Transverse colon (tissue), 3 donors: ENCODE results near the gene LRP11.

ENCODE experiments used
- EP300 ChIP-seq: sonication (generic); formaldehyde crosslinking; IDR thresholded peaks from one replicate; pipeline ENCODE4 v1.6.1; 2017; ENCODE audit warnings: antibody characterized with exemption, low read depth
- POLR2A ChIP-seq: fragments of 450-650 bp; IDR thresholded peaks from one replicate; pipeline ENCODE4 v1.6.1; 2016; ENCODE audit warnings: antibody characterized with exemption, mild to moderate bottlenecking, moderate library complexity
- TF ChIP-seq, protein P1 (sequence below), 5 experiments: fragments of 200-600 bp in 3 of 5; fragments of 450-650 bp in 2 of 5; sonication (generic) in 3 of 5; IDR thresholded peaks; 1 replicate in 2 of 5; 2 replicates in 3 of 5; pipeline ENCODE4 v1.5.1; 2016 to 2017; ENCODE audit warnings: antibody characterized with exemption in 5 of 5, inconsistent platforms in 3 of 5, mild to moderate bottlenecking in 2 of 5, moderate library complexity in 1 of 5

DNA sequence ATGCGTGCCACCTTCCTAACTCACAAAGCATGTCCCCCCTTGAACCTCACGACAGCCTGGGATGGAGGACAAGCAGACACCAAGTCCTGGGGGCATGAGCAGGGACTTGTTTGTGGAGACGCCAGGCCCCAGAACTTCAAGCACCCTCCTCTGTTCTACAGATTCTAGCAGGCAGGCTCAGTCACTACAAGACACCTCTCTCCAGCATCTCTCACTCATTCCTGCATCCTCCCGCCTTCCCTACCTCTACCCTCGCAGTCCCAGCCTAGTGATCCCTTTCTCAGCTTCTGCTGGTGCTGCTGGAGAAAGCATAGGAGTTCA is 3.7 kb downstream of the LRP11 start:
- no peak for TF ChIP-seq EP300
- TF ChIP-seq POLR2A = no peak
- TF ChIP-seq, protein P1, sequence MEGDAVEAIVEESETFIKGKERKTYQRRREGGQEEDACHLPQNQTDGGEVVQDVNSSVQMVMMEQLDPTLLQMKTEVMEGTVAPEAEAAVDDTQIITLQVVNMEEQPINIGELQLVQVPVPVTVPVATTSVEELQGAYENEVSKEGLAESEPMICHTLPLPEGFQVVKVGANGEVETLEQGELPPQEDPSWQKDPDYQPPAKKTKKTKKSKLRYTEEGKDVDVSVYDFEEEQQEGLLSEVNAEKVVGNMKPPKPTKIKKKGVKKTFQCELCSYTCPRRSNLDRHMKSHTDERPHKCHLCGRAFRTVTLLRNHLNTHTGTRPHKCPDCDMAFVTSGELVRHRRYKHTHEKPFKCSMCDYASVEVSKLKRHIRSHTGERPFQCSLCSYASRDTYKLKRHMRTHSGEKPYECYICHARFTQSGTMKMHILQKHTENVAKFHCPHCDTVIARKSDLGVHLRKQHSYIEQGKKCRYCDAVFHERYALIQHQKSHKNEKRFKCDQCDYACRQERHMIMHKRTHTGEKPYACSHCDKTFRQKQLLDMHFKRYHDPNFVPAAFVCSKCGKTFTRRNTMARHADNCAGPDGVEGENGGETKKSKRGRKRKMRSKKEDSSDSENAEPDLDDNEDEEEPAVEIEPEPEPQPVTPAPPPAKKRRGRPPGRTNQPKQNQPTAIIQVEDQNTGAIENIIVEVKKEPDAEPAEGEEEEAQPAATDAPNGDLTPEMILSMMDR (IDR thresholded peaks at IDR 0.05) = no peak
